Mucosa of gallbladder (tissue), 1 donor: Measurements from ENCODE around the gene RAB11FIP4. TPM values are rescaled to one million over a fixed set of nuclear protein-coding genes. Genes with fewer than 3 reads are reported as not detected.

Source experiments
- DNase-seq: peaks from one replicate; pipeline ENCODE4 v3.0.0-alpha.2; 2020; ENCODE audit warnings: low spot score
- total RNA-seq: library from RNA; stranded (reverse); gene quantifications from one replicate; pipeline ENCODE4 v1.2.1, GENCODE V29; 2021
- donor health status: DM: no; HTN: no; CAD: no.

The RAB11FIP4 gene
- total RNA-seq, 1 donor from 2014 or later, result 37.6 TPM

DNA sequence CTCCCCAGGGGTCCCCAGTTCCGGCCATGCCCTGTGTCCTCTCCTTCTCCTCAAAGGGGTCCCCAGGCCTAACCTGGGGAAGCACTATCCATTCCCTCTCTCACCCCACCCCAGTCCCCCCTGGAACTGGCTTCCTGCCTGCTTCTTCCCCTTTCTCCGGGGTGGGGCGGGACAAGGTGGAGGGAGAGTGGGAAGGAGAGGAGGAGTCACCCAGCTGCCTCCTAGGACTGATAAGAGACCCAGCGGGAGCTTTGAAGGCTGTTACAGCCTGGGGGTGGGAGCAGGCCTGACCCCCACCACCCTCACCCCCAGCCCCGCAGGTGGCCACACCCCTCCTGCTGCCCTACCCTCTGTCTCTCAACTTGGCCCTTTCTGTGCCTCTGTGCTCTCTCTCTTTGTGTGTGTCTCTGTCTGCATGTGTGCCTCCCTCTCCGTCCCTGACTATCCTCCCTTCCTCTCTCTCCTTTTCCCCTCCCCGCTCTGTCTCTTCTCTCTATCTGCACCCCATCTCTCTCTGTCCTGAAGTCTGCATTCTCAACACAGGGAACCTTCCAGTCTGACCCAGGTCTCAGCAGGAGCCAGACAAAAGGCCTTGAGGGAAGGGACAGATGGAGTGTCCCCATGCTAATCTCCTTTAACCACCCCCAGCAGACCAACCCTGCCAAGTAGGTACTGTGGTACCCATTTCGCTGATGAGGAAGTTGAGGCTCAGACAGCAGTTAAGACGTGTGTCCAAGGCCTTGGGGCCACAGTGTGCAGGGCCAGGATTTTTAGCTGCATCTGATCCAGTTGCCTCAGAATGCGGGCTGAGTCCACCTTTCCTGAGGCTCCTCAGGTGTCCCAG is 66.1 kb downstream of the RAB11FIP4 start:
- DNase-seq, result no peak

DNA sequence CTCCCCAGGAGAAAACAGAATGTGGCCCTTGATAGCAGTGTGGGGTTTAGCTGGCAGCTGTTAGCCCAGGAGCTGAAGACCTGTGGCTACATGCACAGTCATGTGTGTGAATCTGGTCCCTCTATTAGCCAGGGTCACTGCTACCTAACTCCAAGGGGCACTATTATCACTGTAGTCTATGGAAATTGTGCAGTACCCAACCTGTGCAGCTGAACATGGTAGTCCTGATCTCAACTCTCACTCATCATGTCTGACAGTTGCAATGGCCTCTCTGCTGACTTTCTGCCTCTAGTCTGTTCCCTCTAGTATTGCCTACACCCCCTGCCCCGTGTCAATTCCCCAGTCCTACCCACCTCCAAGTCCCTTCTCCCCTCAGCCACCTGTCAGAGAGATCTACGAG is 67.4 kb downstream of the RAB11FIP4 start:
- no peak for DNase-seq

GRCh38 chr17:31459716-31460115 is 68.2 kb downstream of the RAB11FIP4 start:
- no peak for DNase-seq

GRCh38 chr17:31460226-31460721 is 68.8 kb downstream of the RAB11FIP4 start:
- DNase-seq, result no peak

DNA sequence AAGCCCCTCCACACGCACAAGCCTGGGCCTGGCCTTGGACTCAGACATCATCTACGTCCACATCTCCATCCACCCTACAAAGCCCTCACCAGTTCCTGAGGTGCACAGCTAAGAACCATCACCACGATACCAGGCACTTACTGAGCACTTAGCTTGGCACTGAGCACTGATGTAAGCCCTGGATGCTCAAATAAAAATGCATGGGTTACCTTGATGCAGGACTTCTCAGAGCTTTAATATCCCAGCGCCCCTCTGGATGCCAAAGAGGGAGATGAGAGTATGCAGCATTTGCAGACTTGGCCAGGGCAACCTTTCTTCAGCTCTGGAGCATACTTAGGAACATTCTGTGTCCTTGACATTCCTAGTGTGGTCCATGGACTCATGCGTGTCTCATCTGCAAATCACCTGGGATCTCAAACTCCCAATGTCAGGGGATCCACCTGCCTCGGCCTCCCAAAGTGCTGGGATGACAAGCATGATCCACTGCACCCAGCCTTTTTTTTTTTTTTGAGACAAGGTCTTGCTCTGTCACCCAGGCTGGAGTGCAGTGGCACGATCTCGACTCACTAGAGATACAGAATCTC is 69.8 kb downstream of the RAB11FIP4 start:
- DNase-seq, result no peak

DNA sequence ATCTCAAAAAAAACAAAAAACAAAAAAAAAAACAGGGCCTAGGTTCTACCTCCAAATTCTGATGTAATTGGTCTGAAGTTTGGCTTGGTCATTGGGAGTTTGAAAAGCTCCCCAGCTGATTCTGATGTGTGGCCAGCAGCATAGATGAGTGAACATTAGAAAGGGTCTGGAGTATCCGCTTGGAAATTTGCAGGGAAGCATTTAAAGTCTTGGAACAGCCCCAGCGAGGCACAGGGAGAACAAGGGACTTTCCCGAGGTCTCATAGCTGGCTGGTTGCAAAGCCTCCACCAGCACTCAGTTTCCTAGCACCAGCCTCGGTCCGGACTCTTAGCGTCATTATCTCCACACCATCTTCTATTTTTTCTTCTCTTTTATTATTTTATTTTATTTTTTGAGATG is 70.8 kb downstream of the RAB11FIP4 start:
- DNase-seq, result no peak

GRCh38 chr17:31466096-31466760 is 74.8 kb downstream of the RAB11FIP4 start:
- DNase-seq, result no peak

DNA sequence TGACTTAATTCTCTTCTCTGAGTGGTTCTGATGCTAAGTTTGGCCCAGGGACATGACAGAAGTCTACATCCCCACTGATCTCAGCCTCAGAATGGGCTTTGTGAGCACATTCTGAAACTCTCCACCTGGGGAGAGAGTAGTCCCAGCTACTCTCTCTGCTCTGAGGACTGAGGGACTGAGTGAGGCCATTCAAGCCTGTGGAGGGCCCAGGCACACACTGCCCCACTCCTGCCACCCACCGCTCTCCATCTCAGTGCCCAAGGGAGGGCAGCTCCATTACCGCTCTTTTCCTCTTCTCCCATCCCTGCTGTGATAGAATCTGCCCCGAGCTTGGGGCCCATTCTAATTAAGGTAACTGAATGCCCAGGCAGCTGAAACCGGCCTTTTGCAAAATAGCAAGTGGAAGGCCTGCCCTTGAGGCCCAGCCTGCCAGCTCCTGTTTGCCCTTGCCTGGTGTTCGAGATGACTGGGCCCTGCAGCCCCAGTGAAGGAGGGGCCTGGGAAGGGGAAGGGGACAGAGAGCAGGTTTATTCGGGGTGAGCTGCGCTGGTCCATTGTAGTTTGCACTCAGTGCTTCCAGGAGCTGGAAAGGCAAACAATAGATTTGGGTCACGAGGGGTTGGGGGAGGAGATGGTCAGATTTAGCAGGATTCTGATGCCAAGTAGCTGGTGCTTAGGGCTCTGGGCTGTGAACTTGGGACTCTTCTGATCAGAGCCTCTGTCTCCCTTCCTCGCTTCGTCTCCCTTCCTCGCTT is 76.2 kb downstream of the RAB11FIP4 start:
- DNase-seq, result no peak

DNA sequence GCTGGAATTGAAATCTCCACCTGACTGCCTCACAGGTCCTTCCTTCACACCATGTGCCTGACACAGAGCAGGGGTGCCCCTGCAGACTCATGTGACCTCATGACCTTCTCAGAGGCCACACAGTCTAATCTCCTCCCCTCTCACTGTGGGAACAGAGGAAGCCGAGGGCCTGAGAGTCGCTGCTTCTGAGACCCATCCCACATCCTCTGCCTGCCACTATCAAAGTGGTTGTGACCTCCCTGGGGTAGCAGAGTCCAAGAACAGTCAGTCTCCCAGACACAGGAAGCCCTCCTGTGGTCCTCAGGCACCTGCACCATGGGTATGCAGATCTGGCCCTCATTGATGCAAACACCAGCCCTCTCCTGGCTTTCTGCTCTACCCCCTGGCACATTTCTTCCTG is 78.5 kb downstream of the RAB11FIP4 start:
- DNase-seq, result no peak

GRCh38 chr17:31470592-31470991 is 79.1 kb downstream of the RAB11FIP4 start:
- no peak for DNase-seq

DNA sequence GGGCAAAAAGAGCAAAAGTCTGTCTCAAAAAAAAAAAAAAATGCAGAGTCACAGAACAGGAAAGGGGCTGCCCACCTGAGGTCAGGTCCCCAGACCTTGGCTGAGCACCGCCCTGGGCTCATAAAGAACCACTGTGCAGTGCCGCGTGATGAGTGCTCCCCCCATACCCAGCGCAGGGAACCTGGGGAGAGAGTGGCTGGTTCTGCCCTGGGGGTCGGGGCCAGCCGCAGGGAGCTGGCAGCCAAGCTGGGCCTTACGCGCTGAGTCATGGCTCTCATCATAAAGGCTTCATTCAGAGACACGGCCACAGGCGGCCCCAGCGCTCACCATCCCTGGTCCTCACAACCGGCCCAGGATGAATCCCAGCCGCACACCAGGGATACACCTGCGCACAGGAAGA is 80.7 kb downstream of the RAB11FIP4 start:
- DNase-seq, result no peak

- DNase-seq, result no peak
Observed at GRCh38 chr17:31475378-31476162, 84.1 kb downstream of the RAB11FIP4 start.

- DNase-seq, result no peak
Observed at GRCh38 chr17:31476525-31477416, 85.3 kb downstream of the RAB11FIP4 start.

DNA sequence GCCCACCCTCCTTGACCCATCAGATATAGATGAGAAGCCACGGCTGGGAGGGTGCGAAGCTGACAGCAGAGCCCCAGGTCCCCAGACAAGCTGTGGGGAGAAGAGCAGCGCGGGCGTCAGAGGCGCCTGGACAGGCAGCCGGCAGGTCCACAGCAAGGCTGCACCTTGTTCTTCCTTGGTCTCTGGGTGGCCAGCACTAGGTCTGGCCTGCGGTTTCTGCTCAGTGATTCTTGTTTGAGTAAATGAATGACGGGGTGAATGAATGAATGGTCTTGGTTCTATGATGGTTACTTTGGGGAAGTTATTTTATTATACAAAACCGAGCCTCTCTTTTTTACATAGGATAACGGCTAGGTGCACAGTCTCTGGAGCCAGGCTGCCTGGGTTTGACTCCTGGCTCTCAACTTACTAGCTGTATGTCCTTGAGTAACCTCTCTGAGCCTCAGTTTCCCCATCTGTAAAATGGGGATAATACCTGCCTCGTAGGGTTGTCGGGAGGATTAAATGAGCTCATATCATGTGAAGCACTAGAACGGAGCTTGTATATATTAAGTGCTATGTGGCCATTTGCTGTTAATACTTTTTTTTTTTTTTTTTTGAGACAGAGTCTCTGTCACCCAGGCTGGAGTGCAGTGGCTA is 86.1 kb downstream of the RAB11FIP4 start:
- no peak for DNase-seq

- no peak for DNase-seq
Observed at GRCh38 chr17:31479062-31479408, 87.6 kb downstream of the RAB11FIP4 start.

DNA sequence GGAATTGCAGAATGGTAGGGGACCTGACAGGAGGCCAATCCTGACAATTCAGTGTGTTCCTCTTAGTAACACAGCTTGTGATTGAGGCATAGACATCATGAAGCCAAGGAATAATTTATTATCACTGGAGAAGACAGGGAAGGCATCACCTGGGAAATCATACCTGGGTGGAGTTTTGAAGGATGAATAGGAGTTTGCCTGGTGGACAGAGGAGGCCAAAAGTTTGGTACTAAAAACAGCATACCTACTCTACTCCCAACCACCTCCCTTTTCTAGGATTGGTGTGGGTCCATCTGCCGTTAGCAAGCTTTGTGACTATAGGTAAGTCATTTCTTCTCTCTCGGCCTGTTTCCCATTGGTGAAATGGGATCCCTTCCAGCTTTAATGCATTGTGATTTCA is 88.0 kb downstream of the RAB11FIP4 start:
- DNase-seq, result no peak

- DNase-seq, result no peak
Observed at GRCh38 chr17:31480067-31480466, 88.6 kb downstream of the RAB11FIP4 start.

DNA sequence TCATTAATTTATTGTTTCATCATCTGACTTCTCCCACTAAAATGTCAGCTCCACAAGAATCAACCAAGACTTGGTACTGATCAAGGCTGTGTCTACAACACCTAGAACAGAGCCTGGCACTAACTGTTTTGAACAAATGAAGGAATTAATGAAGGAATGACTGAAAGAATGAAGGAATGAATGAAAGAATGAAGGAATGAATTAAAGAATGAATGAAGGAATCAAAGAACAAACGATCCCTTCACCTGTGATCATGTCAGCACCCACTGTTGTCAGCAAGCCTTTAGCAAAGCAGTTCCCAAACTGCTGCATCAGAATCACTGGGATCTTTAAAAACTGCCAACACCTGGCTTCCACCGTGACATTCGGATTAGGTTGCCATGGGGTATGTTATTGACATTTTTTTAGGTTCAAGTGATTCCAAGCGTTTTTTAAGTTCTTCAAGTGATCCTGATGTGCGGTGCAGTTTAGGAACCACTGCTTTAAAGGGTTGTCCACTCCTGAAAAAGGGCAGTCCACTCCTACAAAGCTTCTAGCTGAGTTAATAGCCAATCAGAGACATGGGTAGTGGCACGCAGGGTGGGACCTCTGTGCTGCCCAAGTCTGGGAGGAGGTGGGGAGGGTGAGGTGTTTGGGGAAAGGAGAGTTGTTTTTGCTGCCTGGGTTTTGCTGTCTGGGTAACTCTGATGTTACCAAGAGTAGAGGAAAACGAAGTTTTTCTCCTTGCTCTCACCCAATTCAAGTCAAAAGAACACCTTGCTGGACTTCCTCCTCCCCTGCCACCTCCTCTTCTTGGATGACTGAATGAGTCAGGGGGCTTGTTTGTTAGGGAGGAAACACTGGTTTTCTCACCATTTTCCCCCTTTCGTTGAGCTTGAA is 89.7 kb downstream of the RAB11FIP4 start:
- no peak for DNase-seq

DNA sequence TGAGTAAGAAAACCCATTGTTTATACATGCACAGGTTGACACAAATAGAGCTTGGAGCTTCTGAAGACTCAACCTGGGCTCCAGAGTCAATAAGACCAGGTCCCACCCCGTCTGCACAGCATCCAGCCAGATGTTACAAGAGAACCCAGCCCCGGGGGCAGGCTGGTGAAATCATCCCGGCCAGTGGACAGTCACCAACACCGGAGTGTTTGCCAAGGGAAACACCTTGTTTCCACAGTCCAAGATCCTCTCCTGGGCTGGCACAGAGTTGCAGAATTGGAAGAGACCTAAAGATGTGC is 90.3 kb downstream of the RAB11FIP4 start:
- DNase-seq, result no peak
